Vagina (tissue), 2 donors: ENCODE results near the gene CADPS. TPM values are rescaled to one million over a fixed set of nuclear protein-coding genes. Genes with fewer than 3 reads are reported as not detected.

Experiments used
- DNase-seq, 2 donors: peaks; one replicate each; pipeline ENCODE4 v3.0.0-alpha.2; 2017; ENCODE audit errors: extremely low spot score in 2 of 2
- H3K27ac ChIP-seq: fragments of 200-600 bp; sonication (generic); one replicate; pipeline ENCODE4 v1.5.1; 2019
- H3K27me3 ChIP-seq: fragments of 200-600 bp; sonication (generic); one replicate; pipeline ENCODE4 v1.5.1; 2019
- H3K36me3 ChIP-seq, 2 donors: fragments of 200-600 bp; sonication (generic); one replicate each; pipeline ENCODE4 v1.5.1; 2017 to 2019
- H3K4me1 ChIP-seq: fragments of 200-600 bp; sonication (generic); one replicate; pipeline ENCODE4 v1.5.1; 2019
- H3K4me3 ChIP-seq, 2 donors: fragments of 200-600 bp; sonication (generic); 1 replicate in 1 of 2; 2 replicates in 1 of 2; pipeline ENCODE4 v1.5.1; 2016 to 2019
- H3K9me3 ChIP-seq: fragments of 200-600 bp; sonication (generic); one replicate; pipeline ENCODE4 v1.5.1; 2019
- POLR2A ChIP-seq, 2 donors: fragments of 450-650 bp; IDR thresholded peaks; one replicate each; pipeline ENCODE4 v1.6.1; 2017; ENCODE audit warnings: antibody characterized with exemption in 2 of 2, mild to moderate bottlenecking in 2 of 2, moderate library complexity in 2 of 2
- POLR2AphosphoS5 ChIP-seq, 2 donors: sonication (generic); formaldehyde crosslinking; IDR thresholded peaks; one replicate each; pipeline ENCODE4 v1.9.0; 2017; ENCODE audit warnings: antibody characterized with exemption in 2 of 2, mild to moderate bottlenecking in 2 of 2, low read depth in 1 of 2; ENCODE audit not compliant: insufficient read depth in 1 of 2
- intact Hi-C: fragments of 100-400 bp; cut with DNase I; formaldehyde crosslinking; loops from one replicate; pipeline ENCODE4 v1.15.1; 2023
- total RNA-seq: library from RNA; depleted of rRNA; stranded (reverse); fragments of >200 nt; gene quantifications from one replicate; pipeline ENCODE4 v1.2.3, GENCODE V29; 2016
- TF ChIP-seq, protein P1 (sequence below), 3 experiments: fragments of 450-650 bp in 2 of 3; fragments of 200-600 bp in 1 of 3; sonication (generic) in 1 of 3; IDR thresholded peaks; one replicate each; pipeline ENCODE4 v1.5.1; 2017 to 2019; ENCODE audit warnings: antibody characterized with exemption in 3 of 3, mild to moderate bottlenecking in 2 of 3, moderate library complexity in 2 of 3

Gene CADPS
- total RNA-seq, 1 donor from 2014 or later: 12.8 TPM

GRCh38 chr3:62669161-62669560, 206.1 kb downstream of the CADPS start:
- TF ChIP-seq, protein P1, sequence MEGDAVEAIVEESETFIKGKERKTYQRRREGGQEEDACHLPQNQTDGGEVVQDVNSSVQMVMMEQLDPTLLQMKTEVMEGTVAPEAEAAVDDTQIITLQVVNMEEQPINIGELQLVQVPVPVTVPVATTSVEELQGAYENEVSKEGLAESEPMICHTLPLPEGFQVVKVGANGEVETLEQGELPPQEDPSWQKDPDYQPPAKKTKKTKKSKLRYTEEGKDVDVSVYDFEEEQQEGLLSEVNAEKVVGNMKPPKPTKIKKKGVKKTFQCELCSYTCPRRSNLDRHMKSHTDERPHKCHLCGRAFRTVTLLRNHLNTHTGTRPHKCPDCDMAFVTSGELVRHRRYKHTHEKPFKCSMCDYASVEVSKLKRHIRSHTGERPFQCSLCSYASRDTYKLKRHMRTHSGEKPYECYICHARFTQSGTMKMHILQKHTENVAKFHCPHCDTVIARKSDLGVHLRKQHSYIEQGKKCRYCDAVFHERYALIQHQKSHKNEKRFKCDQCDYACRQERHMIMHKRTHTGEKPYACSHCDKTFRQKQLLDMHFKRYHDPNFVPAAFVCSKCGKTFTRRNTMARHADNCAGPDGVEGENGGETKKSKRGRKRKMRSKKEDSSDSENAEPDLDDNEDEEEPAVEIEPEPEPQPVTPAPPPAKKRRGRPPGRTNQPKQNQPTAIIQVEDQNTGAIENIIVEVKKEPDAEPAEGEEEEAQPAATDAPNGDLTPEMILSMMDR (IDR thresholded peaks at IDR 0.05): no peak
- TF ChIP-seq POLR2AphosphoS5 (IDR thresholded peaks at IDR 0.05; ENCODE audit: insufficient read depth in 1 of 2, low read depth in 1 of 2) (no peak), POLR2A (IDR thresholded peaks at IDR 0.05) (no peak)
- Histone ChIP-seq H3K4me1 (no peaks in the 10 kb centered on the region), H3K9me3 (no peaks in the 10 kb centered on the region), H3K36me3 (no peaks in the 10 kb centered on the region), H3K27ac (no peak overlapping the region), H3K4me3 (no peak overlapping the region), H3K27me3 (no peaks in the 10 kb centered on the region)
- intact Hi-C loops: no loop called here
- no peak for DNase-seq

- Histone ChIP-seq H3K4me3 (no peak overlapping the region), H3K27me3 (no peaks in the 10 kb centered on the region), H3K4me1 (no peaks in the 10 kb centered on the region), H3K27ac (no peak overlapping the region), H3K36me3 (no peaks in the 10 kb centered on the region), H3K9me3 (no peaks in the 10 kb centered on the region)
- TF ChIP-seq POLR2A (IDR thresholded peaks at IDR 0.05): no peak
- TF ChIP-seq, protein P1 (IDR thresholded peaks at IDR 0.05): no peak
- TF ChIP-seq POLR2AphosphoS5 (IDR thresholded peaks at IDR 0.05; ENCODE audit: insufficient read depth in 1 of 2, low read depth in 1 of 2): no peak
- intact Hi-C loops: no loop called here
- no peak for DNase-seq
These were observed 207.5 kb downstream of the CADPS start for GRCh38 chr3:62667714-62668113.

DNA sequence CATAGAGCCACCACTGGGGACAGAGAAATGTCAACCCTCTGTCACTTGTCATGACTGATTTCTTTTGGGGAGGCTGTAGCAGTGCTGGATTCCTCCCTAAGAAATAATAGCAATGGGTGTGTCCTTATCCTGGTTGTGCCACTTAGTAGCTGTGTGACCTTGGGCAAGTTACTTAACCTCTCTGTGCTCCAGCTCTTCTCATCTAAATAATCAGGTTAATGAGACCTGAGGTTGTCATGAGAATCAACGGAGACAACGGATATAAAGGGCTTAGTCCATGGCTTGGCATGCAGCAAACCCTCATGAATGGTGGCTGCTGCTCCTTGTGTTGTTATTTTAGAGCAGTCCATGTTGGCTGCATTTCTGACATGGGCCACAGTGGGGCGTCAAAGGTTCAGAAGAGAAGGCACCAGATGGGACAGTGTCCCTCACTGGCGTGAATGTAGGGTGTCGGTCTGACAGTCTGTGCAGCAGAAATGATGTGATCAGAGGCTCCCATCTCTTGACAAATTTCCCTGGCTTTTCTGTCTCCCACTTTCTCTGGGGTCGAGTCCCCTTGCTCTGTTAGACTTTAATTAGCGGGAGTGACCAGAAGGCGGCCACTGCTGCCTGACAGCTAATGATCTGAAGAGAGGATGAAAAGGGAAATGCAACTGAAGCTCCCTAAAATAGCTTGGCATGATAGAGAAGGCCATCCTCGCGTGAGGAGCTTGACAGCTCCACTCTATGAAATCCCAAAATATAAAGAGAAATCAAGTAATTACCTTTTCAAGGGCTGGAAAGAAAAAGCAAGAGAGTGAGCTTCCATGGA, 209.4 kb downstream of the CADPS start:
- no peak overlapping the region for H3K4me3 ChIP-seq
- DNase-seq: no peak
- H3K9me3 ChIP-seq: no peaks in the 10 kb centered on the region
- no peaks in the 10 kb centered on the region for H3K36me3 ChIP-seq
- intact Hi-C loops: no loop called here
- no peak overlapping the region for H3K27ac ChIP-seq
- no peaks in the 10 kb centered on the region for H3K4me1 ChIP-seq
- H3K27me3 ChIP-seq: no peaks in the 10 kb centered on the region
- TF ChIP-seq, protein P1 (IDR thresholded peaks at IDR 0.05): peak in 2 of 3 experiments; percentile 36 to 38
- TF ChIP-seq POLR2AphosphoS5 (IDR thresholded peaks at IDR 0.05; ENCODE audit: insufficient read depth in 1 of 2, low read depth in 1 of 2) (no peak), POLR2A (IDR thresholded peaks at IDR 0.05) (no peak)

- DNase-seq: no peak
- Histone ChIP-seq H3K27ac (no peak overlapping the region), H3K9me3 (no peaks in the 10 kb centered on the region), H3K4me3 (no peak overlapping the region), H3K36me3 (no peaks in the 10 kb centered on the region), H3K4me1 (no peaks in the 10 kb centered on the region), H3K27me3 (no peaks in the 10 kb centered on the region)
- TF ChIP-seq POLR2A (IDR thresholded peaks at IDR 0.05): no peak
- TF ChIP-seq POLR2AphosphoS5 (IDR thresholded peaks at IDR 0.05; ENCODE audit: insufficient read depth in 1 of 2, low read depth in 1 of 2): no peak
- TF ChIP-seq, protein P1 (IDR thresholded peaks at IDR 0.05): no peak
- intact Hi-C loops: no loop called here
These were observed 212.5 kb downstream of the CADPS start for GRCh38 chr3:62662677-62663076.

GRCh38 chr3:62659660-62660059, 215.6 kb downstream of the CADPS start:
- intact Hi-C loops: no loop called here
- Histone ChIP-seq H3K27me3 (no peaks in the 10 kb centered on the region), H3K9me3 (no peaks in the 10 kb centered on the region), H3K36me3 (no peaks in the 10 kb centered on the region), H3K27ac (no peak overlapping the region), H3K4me3 (no peak overlapping the region), H3K4me1 (no peaks in the 10 kb centered on the region)
- DNase-seq: no peak
- TF ChIP-seq POLR2A (IDR thresholded peaks at IDR 0.05) (no peak), POLR2AphosphoS5 (IDR thresholded peaks at IDR 0.05; ENCODE audit: insufficient read depth in 1 of 2, low read depth in 1 of 2) (no peak)
- TF ChIP-seq, protein P1 (IDR thresholded peaks at IDR 0.05): no peak
